B cell (primary cell): Measurements from ENCODE around the gene CSNK1A1. TPM values are rescaled to one million over a fixed set of nuclear protein-coding genes. Genes with fewer than 3 reads are reported as not detected.

Experiments
- ATAC-seq: fragments of 200-7000 bp; cut with Tn5 transposase; one replicate; pipeline ENCODE4 v1.10.0; 2021; ENCODE audit warnings: low read depth, mild to moderate bottlenecking, moderate number of reproducible peaks, moderate library complexity
- CTCF ChIA-PET: fragments of 350-600 bp; sonication (Branson Sonifier 250); formaldehyde crosslinking; loops from one replicate; lab custom pipeline; 2021; ENCODE audit warnings: antibody characterized with exemption, inconsistent platforms; lab: Charles Lee
- POLR2A ChIA-PET: fragments of 350-600 bp; sonication (Branson Sonifier 250); formaldehyde crosslinking; loops from one replicate; lab custom pipeline; 2021; ENCODE audit warnings: antibody characterized with exemption; lab: Charles Lee
- DNase-seq: peaks from one replicate; pipeline ENCODE4 v3.0.0; 2013
- H2AFZ ChIP-seq: 2 replicates; pipeline ENCODE4 v1.6.1; 2012; ENCODE audit warnings: mild to moderate bottlenecking, low read depth, low read length; ENCODE audit not compliant: insufficient read depth, poor library complexity, severe bottlenecking
- H3K27ac ChIP-seq, 2 donors: 1 replicate in 1 of 2; 2 replicates in 1 of 2; pipeline ENCODE4 v1.5.1; 2012 to 2013; ENCODE audit warnings: low read length in 2 of 2, mild to moderate bottlenecking in 2 of 2, moderate library complexity in 1 of 2
- H3K27me3 ChIP-seq, 4 experiments: fragments of 200-600 bp in 1 of 4; sonication (generic) in 1 of 4; replicated peaks in 1 of 4; 1 replicate in 2 of 4; 2 replicates in 2 of 4; pipeline versions ENCODE4 v1.6.1 to v1.7.0; 2013 to 2016; ENCODE audit warnings: low read length in 3 of 4, mild to moderate bottlenecking in 2 of 4, mixed read lengths in 1 of 4, moderate library complexity in 1 of 4; ENCODE audit not compliant: insufficient read depth in 4 of 4, control insufficient read depth in 3 of 4; ENCODE audit errors: control extremely low read depth in 1 of 4
- H3K36me3 ChIP-seq, 2 experiments: replicated peaks in 1 of 2; 1 replicate in 1 of 2; 2 replicates in 1 of 2; pipeline versions ENCODE4 v1.6.1 to v1.7.1; 2013; ENCODE audit warnings: low read length in 1 of 2; ENCODE audit not compliant: insufficient read depth in 2 of 2, control insufficient read depth in 1 of 2; ENCODE audit errors: control extremely low read depth in 1 of 2, extremely low read depth in 1 of 2
- H3K4me1 ChIP-seq, 2 donors: fragments of 200-600 bp in 1 of 2; sonication (generic) in 1 of 2; 1 replicate in 1 of 2; 2 replicates in 1 of 2; pipeline versions ENCODE4 v1.5.1 to v1.6.1; 2013 to 2017; ENCODE audit warnings: low read length in 2 of 2; ENCODE audit not compliant: control insufficient read depth in 2 of 2, insufficient read depth in 2 of 2
- H3K4me2 ChIP-seq: replicated peaks from 2 replicates; pipeline ENCODE3; 2012; ENCODE audit warnings: mild to moderate bottlenecking, low read depth, low read length; ENCODE audit not compliant: poor library complexity, severe bottlenecking
- H3K4me3 ChIP-seq, 5 experiments: fragments of 200-600 bp in 1 of 5; sonication (generic) in 1 of 5; 1 replicate in 3 of 5; 2 replicates in 2 of 5; pipeline versions ENCODE4 v1.5.1 to v1.7.0; 2011 to 2016; ENCODE audit warnings: low read length in 4 of 5, mild to moderate bottlenecking in 4 of 5, low read depth in 2 of 5, control low read depth in 1 of 5, moderate library complexity in 1 of 5; ENCODE audit not compliant: insufficient read depth in 1 of 5; ENCODE audit errors: control extremely low read depth in 1 of 5, extremely low read depth in 1 of 5
- H3K79me2 ChIP-seq: fragments of 200-600 bp; sonication (generic); one replicate; pipeline ENCODE4 v1.6.0; 2016; ENCODE audit warnings: low read length; ENCODE audit not compliant: control insufficient read depth, insufficient read depth
- H3K9ac ChIP-seq: fragments of 200-600 bp; sonication (generic); 2 replicates; pipeline ENCODE4 v1.6.1; 2017; ENCODE audit warnings: mild to moderate bottlenecking, low read length, moderate library complexity
- H3K9me3 ChIP-seq, 3 donors: one replicate each; pipeline versions ENCODE4 v1.6.1 to v1.7.1; 2013; ENCODE audit warnings: low read length in 2 of 3; ENCODE audit not compliant: control insufficient read depth in 2 of 3, insufficient read depth in 1 of 3; ENCODE audit errors: control extremely low read depth in 1 of 3
- H4K20me1 ChIP-seq: 2 replicates; pipeline ENCODE4 v1.6.0; 2012; ENCODE audit warnings: mild to moderate bottlenecking, low read length; ENCODE audit not compliant: insufficient read depth, control insufficient read depth, poor library complexity, severe bottlenecking
- H3K27ac Mint-ChIP-seq: one replicate; pipeline ENCODE4 v1.8.0; 2021; ENCODE audit warnings: mixed read lengths
- H3K27me3 Mint-ChIP-seq: one replicate; pipeline ENCODE4 v1.8.0; 2021; ENCODE audit warnings: mixed read lengths
- H3K4me1 Mint-ChIP-seq: one replicate; pipeline ENCODE4 v1.8.0; 2021; ENCODE audit warnings: mixed read lengths
- H3K4me3 Mint-ChIP-seq: one replicate; pipeline ENCODE4 v1.8.0; 2021; ENCODE audit warnings: mixed read lengths
- H3K9me3 Mint-ChIP-seq: one replicate; pipeline ENCODE4 v1.8.0; 2022; ENCODE audit warnings: mixed read lengths; ENCODE audit not compliant: insufficient read depth
- EZH2 ChIP-seq: IDR thresholded peaks from 2 replicates; pipeline ENCODE4 v1.6.1; 2012; ENCODE audit warnings: borderline replicate concordance, low read depth, mild to moderate bottlenecking, moderate library complexity, low read length; ENCODE audit not compliant: insufficient read depth, poor library complexity, severe bottlenecking
- WGBS: methylation state at CpG from one replicate; pipeline ENCODE4 v1.1.5; 2013; ENCODE audit warnings: missing lambda C conversion rate; ENCODE audit not compliant: insufficient coverage; 5-methylcytosine and 5-hydroxymethylcytosine counted together
- intact Hi-C: fragments of 100-400 bp; cut with micrococcal nuclease; formaldehyde crosslinking; loops from one replicate; pipeline ENCODE4 v1.10.0; 2022
- polyA plus RNA-seq: library from polyadenylated mRNA; depleted of rRNA; stranded (reverse); fragments of >200 nt; gene quantifications from 2 replicates; pipeline ENCODE4 v1.2.3, GENCODE V29; 2012
- total RNA-seq, 2 donors: library from RNA; stranded (reverse); fragments of 120-200 nt in 1 of 2; gene quantifications; 1 replicate in 1 of 2; 2 replicates in 1 of 2; pipeline versions ENCODE4 v1.2.3 to v1.2.4, GENCODE V29; 2013 to 2022
- TF ChIP-seq, protein P1 (sequence below): fragments of 200-600 bp; IDR thresholded peaks from one replicate; pipeline ENCODE4 v1.8.0; 2022; ENCODE audit warnings: antibody characterized with exemption, mild to moderate bottlenecking

The CSNK1A1 gene
- total and polyA plus RNA-seq, 2 donors (not counting 1 experiment from before 2014, with no cell fraction given), result 45.9 to 168 TPM

DNA sequence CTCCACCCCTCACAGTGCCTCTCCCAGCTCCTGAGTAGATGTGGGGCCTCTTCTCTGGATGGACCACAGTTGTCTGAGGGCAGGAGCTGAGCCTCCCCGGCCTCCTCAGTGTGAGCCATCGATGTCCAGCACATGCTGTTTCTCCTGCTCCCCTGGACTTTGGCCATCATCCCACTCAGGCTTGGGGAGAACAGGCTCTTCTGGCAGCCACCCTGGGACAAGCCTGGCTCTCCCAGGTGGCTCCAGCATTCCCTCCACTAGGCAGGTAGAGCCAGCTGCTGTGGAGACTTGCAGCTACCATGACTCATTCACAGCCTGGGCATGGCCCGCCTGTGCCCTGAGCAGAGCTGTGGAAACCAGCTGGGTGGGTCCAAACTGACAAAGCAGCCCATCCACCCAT is 77.0 kb downstream of the CSNK1A1 start:
- WGBS, result 91% methylated on average over 3 of the region's 3 CpGs
- Mint-ChIP-seq H3K27ac (no peak overlapping the region), H3K4me1 (no peaks in the 10 kb centered on the region), H3K4me3 (no peak overlapping the region), H3K9me3 (no peaks in the 10 kb centered on the region), H3K27me3 (peaks cover 10% of the 10 kb centered on the region)
- DNase-seq (no peak), ATAC-seq (no peak)
- peaks cover 0 to 4% (median 0%) of the 10 kb centered on the region in 3 donors for H3K9me3 ChIP-seq
- TF ChIP-seq, protein P1, sequence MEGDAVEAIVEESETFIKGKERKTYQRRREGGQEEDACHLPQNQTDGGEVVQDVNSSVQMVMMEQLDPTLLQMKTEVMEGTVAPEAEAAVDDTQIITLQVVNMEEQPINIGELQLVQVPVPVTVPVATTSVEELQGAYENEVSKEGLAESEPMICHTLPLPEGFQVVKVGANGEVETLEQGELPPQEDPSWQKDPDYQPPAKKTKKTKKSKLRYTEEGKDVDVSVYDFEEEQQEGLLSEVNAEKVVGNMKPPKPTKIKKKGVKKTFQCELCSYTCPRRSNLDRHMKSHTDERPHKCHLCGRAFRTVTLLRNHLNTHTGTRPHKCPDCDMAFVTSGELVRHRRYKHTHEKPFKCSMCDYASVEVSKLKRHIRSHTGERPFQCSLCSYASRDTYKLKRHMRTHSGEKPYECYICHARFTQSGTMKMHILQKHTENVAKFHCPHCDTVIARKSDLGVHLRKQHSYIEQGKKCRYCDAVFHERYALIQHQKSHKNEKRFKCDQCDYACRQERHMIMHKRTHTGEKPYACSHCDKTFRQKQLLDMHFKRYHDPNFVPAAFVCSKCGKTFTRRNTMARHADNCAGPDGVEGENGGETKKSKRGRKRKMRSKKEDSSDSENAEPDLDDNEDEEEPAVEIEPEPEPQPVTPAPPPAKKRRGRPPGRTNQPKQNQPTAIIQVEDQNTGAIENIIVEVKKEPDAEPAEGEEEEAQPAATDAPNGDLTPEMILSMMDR, result no peak
- TF ChIP-seq EZH2, result no peak
- no peak overlapping the region for H3K4me2 ChIP-seq
- no peaks in the 10 kb centered on the region for H3K79me2 ChIP-seq
- ChIA-PET POLR2A (no interaction called here), CTCF (no interaction called here)
- intact Hi-C loops, result no loop called here
- no peaks in the 10 kb centered on the region for H3K36me3 ChIP-seq
- no peak overlapping the region for H2AFZ ChIP-seq
- H3K27ac ChIP-seq, result no peak overlapping the region
- no peak overlapping the region for H3K4me3 ChIP-seq
- no peaks in the 10 kb centered on the region for H3K4me1 ChIP-seq
- H3K27me3 ChIP-seq, result no peaks in the 10 kb centered on the region
- H4K20me1 ChIP-seq, result no peaks in the 10 kb centered on the region
- no peak overlapping the region for H3K9ac ChIP-seq

DNA sequence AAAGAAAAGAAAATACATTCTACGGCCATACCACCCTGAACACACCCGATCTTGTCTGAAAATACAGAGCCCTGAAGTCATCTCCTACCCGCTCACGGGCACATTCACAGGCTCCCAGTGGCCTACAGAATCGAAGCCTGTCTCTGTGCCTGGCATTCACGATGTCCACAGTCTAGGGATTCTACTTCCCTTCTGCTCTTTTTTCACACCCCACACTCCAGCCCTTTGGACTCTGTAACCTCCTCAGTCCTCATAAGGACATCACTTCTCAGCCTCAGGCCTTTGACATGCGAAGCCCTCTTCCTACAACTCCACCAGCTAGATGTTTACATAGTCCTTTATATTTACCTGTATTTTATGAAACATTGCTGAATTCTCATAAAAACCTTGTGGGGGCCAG is 77.8 kb downstream of the CSNK1A1 start:
- no peaks in the 10 kb centered on the region for H3K4me1 Mint-ChIP-seq
- POLR2A ChIA-PET, result no interaction called here
- no peak for ATAC-seq

More for the DNA sequence above, 77.8 kb downstream of the CSNK1A1 start:
- 93% methylated on average over 5 of the region's 7 CpGs for WGBS
- no peak overlapping the region for H3K27ac Mint-ChIP-seq
- Histone ChIP-seq H3K27me3 (no peaks in the 10 kb centered on the region), H2AFZ (no peak overlapping the region), H3K27ac (no peak overlapping the region), H3K9me3 (peaks cover 0 to 4% (median 0%) of the 10 kb centered on the region in 3 donors), H3K9ac (no peak overlapping the region), H3K4me3 (no peak overlapping the region), H3K79me2 (no peaks in the 10 kb centered on the region), H3K4me2 (no peak overlapping the region), H3K4me1 (no peaks in the 10 kb centered on the region), H3K36me3 (no peaks in the 10 kb centered on the region), H4K20me1 (no peaks in the 10 kb centered on the region)
- TF ChIP-seq, protein P1, result no peak
- no peak for TF ChIP-seq EZH2
- H3K4me3 Mint-ChIP-seq, result no peak overlapping the region
- no peaks in the 10 kb centered on the region for H3K9me3 Mint-ChIP-seq
- CTCF ChIA-PET, result no interaction called here
- DNase-seq, result no peak
- intact Hi-C loops, result no loop called here
- peaks cover 7% of the 10 kb centered on the region for H3K27me3 Mint-ChIP-seq
